Suprapubic skin (tissue), 4 donors: ENCODE results near the gene CHN1. TPM values are rescaled to one million over a fixed set of nuclear protein-coding genes. Genes with fewer than 3 reads are reported as not detected.

ENCODE experiments used
- DNase-seq, 2 donors: peaks; one replicate each; pipeline ENCODE4 v3.0.0-alpha.2; 2019; ENCODE audit warnings: low spot score in 2 of 2
- H3K27ac ChIP-seq: fragments of 200-600 bp; sonication (generic); one replicate; pipeline ENCODE4 v1.5.1; 2019
- H3K27me3 ChIP-seq: fragments of 200-600 bp; sonication (generic); one replicate; pipeline ENCODE4 v1.5.1; 2019
- H3K36me3 ChIP-seq: fragments of 200-600 bp; sonication (generic); one replicate; pipeline ENCODE4 v1.5.1; 2019
- H3K4me1 ChIP-seq: fragments of 200-600 bp; sonication (generic); one replicate; pipeline ENCODE4 v1.5.1; 2019
- H3K4me3 ChIP-seq: fragments of 200-600 bp; sonication (generic); one replicate; pipeline ENCODE4 v1.5.1; 2019; ENCODE audit warnings: mild to moderate bottlenecking
- H3K9me3 ChIP-seq: fragments of 200-600 bp; sonication (generic); one replicate; pipeline ENCODE4 v1.5.1; 2019
- CTCF ChIP-seq, 2 donors: fragments of 200-600 bp in 1 of 2; fragments of 450-650 bp in 1 of 2; sonication (generic) in 1 of 2; IDR thresholded peaks; one replicate each; pipeline ENCODE4 v1.5.1; 2016 to 2019; ENCODE audit warnings: antibody characterized with exemption in 2 of 2, mild to moderate bottlenecking in 1 of 2, moderate library complexity in 1 of 2
- EP300 ChIP-seq: sonication (generic); formaldehyde crosslinking; IDR thresholded peaks from one replicate; pipeline ENCODE4 v1.6.1; 2017; ENCODE audit warnings: antibody characterized with exemption
- POLR2A ChIP-seq, 2 donors: fragments of 450-650 bp; IDR thresholded peaks; one replicate each; pipeline ENCODE4 v1.6.1; 2017; ENCODE audit warnings: antibody characterized with exemption in 2 of 2, mild to moderate bottlenecking in 2 of 2, moderate library complexity in 2 of 2
- POLR2AphosphoS5 ChIP-seq, 3 donors: sonication (generic); formaldehyde crosslinking; IDR thresholded peaks; one replicate each; pipeline ENCODE4 v1.6.1; 2017; ENCODE audit warnings: antibody characterized with exemption in 3 of 3
- WGBS: methylation state at CpG from one replicate; pipeline ENCODE4 v1.1.5; 2018; 5-methylcytosine and 5-hydroxymethylcytosine counted together
- total RNA-seq, 4 donors: library from RNA; depleted of rRNA; stranded (reverse); fragments of >200 nt; gene quantifications; one replicate each; pipeline ENCODE4 v1.1.0, GENCODE V29; 2016

The CHN1 gene
- total RNA-seq, 4 donors from 2014 or later = 1.6 to 4.9 (median 3.6) TPM

GRCh38 chr2:174768557-174768956, 236.6 kb downstream of the CHN1 start:
- no peak overlapping the region for H3K4me3 ChIP-seq
- WGBS = 78% methylated on average over 9 of the region's 9 CpGs

GRCh38 chr2:174766271-174766670, 238.9 kb downstream of the CHN1 start:
- DNase-seq = no peak

More at GRCh38 chr2:174768557-174768956, 236.6 kb downstream of the CHN1 start:
- Histone ChIP-seq H3K36me3 (no peaks in the 10 kb centered on the region), H3K27me3 (no peaks in the 10 kb centered on the region), H3K4me1 (peaks cover 7% of the 10 kb centered on the region), H3K27ac (no peak overlapping the region), H3K9me3 (no peaks in the 10 kb centered on the region)
- no peak for TF ChIP-seq CTCF (IDR thresholded peaks at IDR 0.05)
- TF ChIP-seq EP300 = no peak
- TF ChIP-seq POLR2A (IDR thresholded peaks at IDR 0.05) = no peak
- no peak for TF ChIP-seq POLR2AphosphoS5 (IDR thresholded peaks at IDR 0.05)
- no peak for DNase-seq

GRCh38 chr2:174765576-174765975, 239.6 kb downstream of the CHN1 start:
- Histone ChIP-seq H3K36me3 (no peaks in the 10 kb centered on the region), H3K27ac (no peak overlapping the region), H3K4me3 (no peak overlapping the region), H3K9me3 (no peaks in the 10 kb centered on the region), H3K27me3 (no peaks in the 10 kb centered on the region), H3K4me1 (no peaks in the 10 kb centered on the region)
- TF ChIP-seq POLR2A (IDR thresholded peaks at IDR 0.05) = no peak
- no peak for TF ChIP-seq EP300
- no peak for TF ChIP-seq CTCF (IDR thresholded peaks at IDR 0.05)
- no peak for TF ChIP-seq POLR2AphosphoS5 (IDR thresholded peaks at IDR 0.05)
- no peak for DNase-seq
- WGBS = 72% methylated on average over 4 of the region's 4 CpGs

More at GRCh38 chr2:174766271-174766670, 238.9 kb downstream of the CHN1 start:
- Histone ChIP-seq H3K4me1 (no peaks in the 10 kb centered on the region), H3K27me3 (no peaks in the 10 kb centered on the region), H3K27ac (no peak overlapping the region), H3K36me3 (no peaks in the 10 kb centered on the region), H3K9me3 (no peaks in the 10 kb centered on the region), H3K4me3 (no peak overlapping the region)
- 39% methylated on average over 1 of the region's 1 CpG for WGBS
- TF ChIP-seq POLR2AphosphoS5 (IDR thresholded peaks at IDR 0.05) = no peak
- no peak for TF ChIP-seq EP300
- TF ChIP-seq CTCF (IDR thresholded peaks at IDR 0.05) = no peak
- TF ChIP-seq POLR2A (IDR thresholded peaks at IDR 0.05) = no peak

- Histone ChIP-seq H3K27ac (no peak within 1 kb of the TSS), H3K36me3 (no peaks in the 10 kb centered on the region), H3K27me3 (no peaks in the 10 kb centered on the region), H3K4me1 (no peaks in the 10 kb centered on the region), H3K9me3 (no peaks in the 10 kb centered on the region), H3K4me3 (no peak within 1 kb of the TSS)
- 82% methylated on average over 12 of the region's 13 CpGs for WGBS
- no peak for TF ChIP-seq POLR2A (IDR thresholded peaks at IDR 0.05)
- TF ChIP-seq CTCF (IDR thresholded peaks at IDR 0.05) = no peak
- no peak for TF ChIP-seq POLR2AphosphoS5 (IDR thresholded peaks at IDR 0.05)
- TF ChIP-seq EP300 = no peak
- DNase-seq = no peak
Observed at GRCh38 chr2:174764280-174765255, 240.6 kb downstream of the CHN1 start, which contains the start of gene CHRNA1. CHRNA1 (minus strand) TSS chr2:174764472; CDS start chr2:174764394, 78 bp downstream.

- no peaks in the 10 kb centered on the region for H3K27me3 ChIP-seq
Observed at GRCh38 chr2:174763780-174764179, 241.4 kb downstream of the CHN1 start.

More at GRCh38 chr2:174763780-174764179, 241.4 kb downstream of the CHN1 start:
- 79% methylated on average over 4 of the region's 4 CpGs for WGBS
- H3K9me3 ChIP-seq = no peaks in the 10 kb centered on the region
- no peak overlapping the region for H3K27ac ChIP-seq
- no peaks in the 10 kb centered on the region for H3K4me1 ChIP-seq
- DNase-seq = no peak
- no peak overlapping the region for H3K4me3 ChIP-seq
- no peaks in the 10 kb centered on the region for H3K36me3 ChIP-seq
- TF ChIP-seq EP300 = no peak
- no peak for TF ChIP-seq CTCF (IDR thresholded peaks at IDR 0.05)
- no peak for TF ChIP-seq POLR2A (IDR thresholded peaks at IDR 0.05)
- TF ChIP-seq POLR2AphosphoS5 (IDR thresholded peaks at IDR 0.05) = no peak
